ENCODE data around the gene TMCO2.

DNA sequence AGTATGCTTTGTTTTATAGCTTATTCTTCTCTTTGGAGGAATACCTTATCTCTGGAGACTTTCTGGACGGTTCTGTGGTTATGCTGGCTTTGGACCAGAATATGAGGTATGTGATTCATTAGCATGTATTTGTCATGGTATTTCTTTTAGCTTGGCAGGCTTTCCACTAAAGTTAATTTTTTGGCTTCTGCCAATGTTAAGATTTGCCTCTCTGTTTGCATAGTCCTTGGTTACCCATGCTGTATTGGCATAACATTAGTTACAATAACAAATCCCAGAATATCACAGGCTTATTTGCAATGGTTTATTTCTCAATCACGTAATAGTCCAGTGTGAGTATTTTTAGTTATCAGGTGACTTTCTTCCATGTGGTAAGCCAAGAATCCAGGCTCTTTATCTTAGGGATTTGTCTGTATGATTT lies 20.0 kb downstream of the TMCO2 start:
- TF ChIP-seq, protein P1, sequence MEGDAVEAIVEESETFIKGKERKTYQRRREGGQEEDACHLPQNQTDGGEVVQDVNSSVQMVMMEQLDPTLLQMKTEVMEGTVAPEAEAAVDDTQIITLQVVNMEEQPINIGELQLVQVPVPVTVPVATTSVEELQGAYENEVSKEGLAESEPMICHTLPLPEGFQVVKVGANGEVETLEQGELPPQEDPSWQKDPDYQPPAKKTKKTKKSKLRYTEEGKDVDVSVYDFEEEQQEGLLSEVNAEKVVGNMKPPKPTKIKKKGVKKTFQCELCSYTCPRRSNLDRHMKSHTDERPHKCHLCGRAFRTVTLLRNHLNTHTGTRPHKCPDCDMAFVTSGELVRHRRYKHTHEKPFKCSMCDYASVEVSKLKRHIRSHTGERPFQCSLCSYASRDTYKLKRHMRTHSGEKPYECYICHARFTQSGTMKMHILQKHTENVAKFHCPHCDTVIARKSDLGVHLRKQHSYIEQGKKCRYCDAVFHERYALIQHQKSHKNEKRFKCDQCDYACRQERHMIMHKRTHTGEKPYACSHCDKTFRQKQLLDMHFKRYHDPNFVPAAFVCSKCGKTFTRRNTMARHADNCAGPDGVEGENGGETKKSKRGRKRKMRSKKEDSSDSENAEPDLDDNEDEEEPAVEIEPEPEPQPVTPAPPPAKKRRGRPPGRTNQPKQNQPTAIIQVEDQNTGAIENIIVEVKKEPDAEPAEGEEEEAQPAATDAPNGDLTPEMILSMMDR (IDR thresholded peaks at IDR 0.05; ENCODE audit: borderline replicate concordance, extremely low read depth, low read length, poor library complexity, severe bottlenecking) = no peak
- no peak for TF ChIP-seq EZH2 (IDR thresholded peaks at IDR 0.05; ENCODE audit: borderline replicate concordance, low read depth, low read length, severe bottlenecking)
